GM12878 (cell line): ENCODE results near the gene GPR146. TPM values are rescaled to one million over a fixed set of nuclear protein-coding genes. Genes with fewer than 3 reads are reported as not detected.

ENCODE experiments used
- ATAC-seq: fragments of 200-7000 bp; cut with Tn5 transposase; 3 replicates; pipeline ENCODE4 v1.9.1; 2020; ENCODE audit warnings: mild to moderate bottlenecking, moderate library complexity
- BruUV-seq: library from RNA; stranded (reverse); fragments of 400-500 nt; replicated peaks from 2 replicates; lab custom pipeline; 2021; lab: Mats Ljungman, UMichigan
- CTCF ChIA-PET: fragments of 300-600 bp; sonication (Branson Sonifier 250); formaldehyde crosslinking; extraction: SDS; loops from one replicate; lab custom pipeline; 2021; ENCODE audit warnings: inconsistent platforms; lab: Yijun Ruan, JAX
- POLR2A ChIA-PET: fragments of 350-600 bp; formaldehyde crosslinking; extraction: SDS; loops from one replicate; lab custom pipeline; 2021; ENCODE audit warnings: inconsistent platforms; lab: Charles Lee
- RAD21 ChIA-PET: fragments of 300-600 bp; sonication (Branson Sonifier 250); formaldehyde crosslinking; loops from one replicate; lab custom pipeline; 2023; ENCODE audit warnings: antibody characterized with exemption; ENCODE audit not compliant: unreplicated experiment; lab: Charles Lee
- SMC1A ChIA-PET: fragments of 300-600 bp; sonication (Branson Sonifier 250); formaldehyde crosslinking; loops from one replicate; lab custom pipeline; 2023; ENCODE audit not compliant: unreplicated experiment, uncharacterized antibody; lab: Charles Lee
- DNase-seq: peaks from one replicate; pipeline ENCODE4 v3.0.0-alpha.2; 2011; ENCODE audit warnings: low read depth, low spot score
- FAIRE-seq: peaks from 3 replicates; lab custom pipeline; 2011; peaks lifted over from hg19 to GRCh38; lab: Jason Lieb, UNC
- H2AFZ ChIP-seq: 2 replicates; pipeline ENCODE4 v1.6.0; 2011; ENCODE audit warnings: low read depth, low read length, control low read depth; ENCODE audit not compliant: control insufficient read depth
- H3K27ac ChIP-seq: 2 replicates; pipeline ENCODE4 v1.5.1; 2011; ENCODE audit warnings: control low read depth; ENCODE audit not compliant: control insufficient read depth, insufficient read depth
- H3K27me3 ChIP-seq, 2 experiments: replicated peaks in 1 of 2; 2 replicates each; pipeline versions ENCODE4 v1.6.0 to v1.6.1; 2011; ENCODE audit warnings: low read length in 1 of 2; ENCODE audit not compliant: control insufficient read depth in 2 of 2, insufficient read depth in 2 of 2
- H3K36me3 ChIP-seq, 2 experiments: 2 replicates each; pipeline ENCODE4 v1.5.1; 2011; ENCODE audit warnings: low read length in 1 of 2; ENCODE audit not compliant: control insufficient read depth in 2 of 2, insufficient read depth in 2 of 2
- H3K4me1 ChIP-seq: 2 replicates; pipeline ENCODE4 v1.6.1; 2011; ENCODE audit warnings: mild to moderate bottlenecking, low read length, moderate library complexity, mixed read lengths; ENCODE audit not compliant: control insufficient read depth, insufficient read depth
- H3K4me2 ChIP-seq: 2 replicates; pipeline ENCODE4 v1.6.0; 2011; ENCODE audit warnings: control low read depth; ENCODE audit not compliant: control insufficient read depth, insufficient read depth
- H3K4me3 ChIP-seq: fragments of 200-600 bp; sonication (generic); 2 replicates; pipeline ENCODE4 v1.5.1; 2016
- H3K79me2 ChIP-seq: 2 replicates; pipeline ENCODE4 v1.6.0; 2011; ENCODE audit warnings: low read length; ENCODE audit not compliant: control insufficient read depth, insufficient read depth
- H3K9ac ChIP-seq: 2 replicates; pipeline ENCODE4 v1.8.0; 2011; ENCODE audit warnings: low read length, control low read depth, mixed read lengths; ENCODE audit not compliant: control insufficient read depth, insufficient read depth
- H3K9me3 ChIP-seq: replicated peaks from 3 replicates; pipeline ENCODE4 v1.5.1; 2011; ENCODE audit warnings: mild to moderate bottlenecking, low read length; ENCODE audit not compliant: control insufficient read depth, insufficient read depth
- H4K20me1 ChIP-seq: 2 replicates; pipeline ENCODE4 v1.6.0; 2011; ENCODE audit not compliant: control insufficient read depth, insufficient read depth
- ATF3 ChIP-seq: IDR thresholded peaks from 2 replicates; pipeline ENCODE4 v1.6.1; 2011; ENCODE audit warnings: low read depth, mild to moderate bottlenecking, low read length, moderate library complexity, borderline replicate concordance; ENCODE audit errors: extremely low read depth
- BCLAF1 ChIP-seq: fragments of 450-650 bp; IDR thresholded peaks from 2 replicates; pipeline ENCODE4 v1.6.1; 2017; ENCODE audit warnings: antibody characterized with exemption, mild to moderate bottlenecking, moderate library complexity
- KAT2A ChIP-seq: conservative IDR thresholded peaks from 2 replicates; pipeline ENCODE4 v1.6.1; 2011; ENCODE audit warnings: low read depth, low read length; ENCODE audit not compliant: control insufficient read depth
- LARP7 ChIP-seq: fragments of 450-650 bp; IDR thresholded peaks from 2 replicates; pipeline ENCODE4 v1.6.1; 2017; ENCODE audit warnings: mild to moderate bottlenecking
- MLLT1 ChIP-seq: fragments of 450-650 bp; IDR thresholded peaks from 2 replicates; pipeline ENCODE4 v1.6.1; 2016; ENCODE audit warnings: mild to moderate bottlenecking
- PAX8 ChIP-seq: fragments of 450-650 bp; IDR thresholded peaks from 2 replicates; pipeline ENCODE4 v1.6.1; 2017; ENCODE audit warnings: mild to moderate bottlenecking, moderate library complexity
- RAD51 ChIP-seq: fragments of 450-650 bp; IDR thresholded peaks from 2 replicates; pipeline ENCODE4 v1.6.1; 2016; ENCODE audit warnings: moderate library complexity, mild to moderate bottlenecking, inconsistent platforms
- SIN3A ChIP-seq: IDR thresholded peaks from 2 replicates; pipeline ENCODE4 v1.6.1; 2012; ENCODE audit warnings: low read depth, low read length, improper control_type of control experiment
- SMARCA5 ChIP-seq: fragments of 450-650 bp; IDR thresholded peaks from 2 replicates; pipeline ENCODE4 v1.6.1; 2017; ENCODE audit warnings: mild to moderate bottlenecking
- ZSCAN29 ChIP-seq: fragments of 450-650 bp; IDR thresholded peaks from 2 replicates; pipeline ENCODE4 v1.6.1; 2017; ENCODE audit warnings: mild to moderate bottlenecking, moderate library complexity
- WGBS: methylation state at CpG from one replicate; pipeline ENCODE4 v1.1.6; 2016; ENCODE audit warnings: low lambda C conversion rate; ENCODE audit not compliant: insufficient replicate concordance, insufficient coverage; ENCODE audit errors: missing lambda C conversion rate; 5-methylcytosine and 5-hydroxymethylcytosine counted together
- in situ Hi-C: fragments of 300-500 bp; cut with MboI; formaldehyde crosslinking; loops from 9 replicates; pipeline ENCODE4 v1.14.3; 2018; ENCODE audit warnings: mixed read lengths
- intact Hi-C: fragments of 100-400 bp; cut with micrococcal nuclease; formaldehyde crosslinking; loops from one replicate; pipeline ENCODE4 v1.14.2; 2022; ENCODE audit not compliant: unreplicated experiment
- polyA plus RNA-seq, 11 experiments: library from polyadenylated mRNA; depleted of rRNA in 4 of 11; unstranded in 6 of 11; stranded (reverse) in 5 of 11; fragments of >200 nt; fragmentation: Nextera tagmentation in 4 of 11; fragmentation: Illumina TruSeq in 1 of 11; extraction: Ambion mirVana in 4 of 11; extraction: Trizol in 1 of 11; gene quantifications; 1 replicate in 1 of 11; 2 replicates in 10 of 11; pipeline versions ENCODE4 v1.2.1 to v1.2.3, GENCODE V29; 2011 to 2016; ENCODE audit warnings: inconsistent platforms in 2 of 11, missing spikeins in 2 of 11, low read depth in 1 of 11
- total RNA-seq, 4 experiments: library from RNA; depleted of rRNA in 3 of 4; stranded (reverse); fragments of >200 nt in 3 of 4; fragmentation: Illumina TruSeq in 1 of 4; extraction: Trizol in 1 of 4; gene quantifications; 2 replicates each; pipeline versions ENCODE4 v1.2.1 to v1.2.3, GENCODE V29; 2013 to 2021

GPR146 gene
- total and polyA plus RNA-seq, 10 of the 15 experiments (the other 5 are each of a cell fraction or from before 2014, with no cell fraction given), result 0.19 to 12.0 (median 0.54) TPM; not detected in 2

GRCh38 chr7:1081931-1082401 is 37.6 kb downstream of the GPR146 start:
- POLR2A ChIA-PET, result no interaction called here
- CTCF ChIA-PET, result no interaction called here
- Histone ChIP-seq H3K9ac (no peak overlapping the region), H3K36me3 (peaks cover 0 to 4% of the 10 kb centered on the region in 2 experiments; a peak in 2 of 4 replicates), H3K4me1 (peaks cover 12% of the 10 kb centered on the region), H3K79me2 (no peaks in the 10 kb centered on the region), H2AFZ (no peak overlapping the region), H3K4me3 (no peak overlapping the region), H3K4me2 (no peak overlapping the region), H3K27ac (no peak overlapping the region), H3K27me3 (no peaks in the 10 kb centered on the region), H3K9me3 (no peaks in the 10 kb centered on the region), H4K20me1 (no peaks in the 10 kb centered on the region)
- SMC1A ChIA-PET, result no interaction called here
- TF ChIP-seq MLLT1 (no peak), SMARCA5 (no peak)
- DNase-seq, result no peak
- RAD21 ChIA-PET, result interaction anchor here (0.5 kb wide), 1 partner anchor 33 kb away, joined by 3 read pairs; no protein-coding TSS in a partner anchor
- WGBS, result 99% methylated on average over 31 of the region's 31 CpGs
- no peak for FAIRE-seq
- ATAC-seq, result no peak
- in situ Hi-C loops (no loop called here), intact Hi-C loops (no loop called here)
- no TSS peak for BruUV-seq

GRCh38 chr7:1083729-1084657 is 39.6 kb downstream of the GPR146 start:
- RAD21 ChIA-PET, result interaction anchor here (2.5 kb wide), 1 partner anchor 91 kb away, joined by 18 read pairs; no protein-coding TSS in a partner anchor
- Histone ChIP-seq H3K9me3 (no peaks in the 10 kb centered on the region), H3K4me3 (no peak overlapping the region), H3K36me3 (peaks cover 0 to 4% of the 10 kb centered on the region in 2 experiments; a peak in 2 of 4 replicates), H3K27ac (no peak overlapping the region), H2AFZ (no peak overlapping the region), H3K4me2 (no peak overlapping the region), H3K4me1 (peaks cover 12% of the 10 kb centered on the region), H3K9ac (no peak overlapping the region), H4K20me1 (no peaks in the 10 kb centered on the region), H3K79me2 (peaks cover 3% of the 10 kb centered on the region), H3K27me3 (no peaks in the 10 kb centered on the region)
- no peak for ATAC-seq
- no peak for FAIRE-seq
- DNase-seq, result no peak
- POLR2A ChIA-PET, result no interaction called here
- no TSS peak for BruUV-seq
- WGBS, result 94% methylated on average over 41 of the region's 45 CpGs
- in situ Hi-C loops, result no loop called here
- CTCF ChIA-PET, result interaction anchor here (1.1 kb wide), 1 partner anchor 76 kb away, joined by 3 read pairs; the partner anchor contains the start of gene ZFAND2A
- intact Hi-C loops, result no loop called here
- SMC1A ChIA-PET, result interaction anchor here (2.2 to 4.2 kb wide), 3 partner anchors 18 to 90 kb away, joined by 15 to 28 read pairs (median 19); a partner anchor contains a TSS
- TF ChIP-seq KAT2A (no peak), LARP7 (no peak), SIN3A (no peak), BCLAF1 (no peak), PAX8 (no peak), ATF3 (no peak), ZSCAN29 (no peak), RAD51 (no peak)
